IPS-18a (cell line): Measurements from ENCODE around the gene LYPD8.

ENCODE experiments used
- H3K27ac ChIP-seq: one replicate; pipeline ENCODE4 v1.5.1; 2013; ENCODE audit warnings: low read length
- H3K27me3 ChIP-seq: one replicate; pipeline ENCODE4 v1.6.1; 2013; ENCODE audit warnings: mild to moderate bottlenecking, low read length; ENCODE audit not compliant: control insufficient read depth, insufficient read depth
- H3K36me3 ChIP-seq: one replicate; pipeline ENCODE4 v1.6.1; 2013; ENCODE audit warnings: low read depth, low read length; ENCODE audit not compliant: control insufficient read depth
- H3K4me1 ChIP-seq: one replicate; pipeline ENCODE4 v1.6.1; 2013; ENCODE audit warnings: low read depth, low read length; ENCODE audit not compliant: control insufficient read depth
- H3K4me3 ChIP-seq: one replicate; pipeline ENCODE4 v1.5.1; 2013; ENCODE audit warnings: low read length
- H3K9ac ChIP-seq: one replicate; pipeline ENCODE4 v1.6.1; 2013; ENCODE audit warnings: mild to moderate bottlenecking, low read length, moderate library complexity
- H3K9me3 ChIP-seq: one replicate; pipeline ENCODE4 v1.6.1; 2013; ENCODE audit warnings: low read depth, low read length; ENCODE audit not compliant: control insufficient read depth

Gene LYPD8

DNA sequence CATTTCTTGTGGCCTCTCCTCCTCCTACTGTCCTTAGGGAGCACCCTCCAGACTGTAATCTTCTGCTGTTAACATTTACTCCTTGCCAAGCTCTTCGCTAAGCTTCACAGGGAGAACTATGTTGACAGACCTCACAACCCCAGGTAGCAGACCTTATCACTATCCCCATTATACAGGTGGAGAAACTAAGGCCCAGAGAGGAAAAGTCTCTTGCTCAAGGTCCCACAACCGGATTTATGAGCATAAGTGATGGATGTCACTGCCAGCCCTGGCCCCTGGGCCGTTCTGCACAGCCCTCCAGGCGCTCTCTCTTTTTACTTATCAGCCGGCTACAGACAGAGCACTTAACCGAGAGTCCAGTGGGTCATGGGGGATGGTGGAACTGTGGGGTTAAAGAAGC is 18.1 kb downstream of the LYPD8 start:
- Histone ChIP-seq H3K4me1 (no peaks in the 10 kb centered on the region), H3K27me3 (no peaks in the 10 kb centered on the region), H3K4me3 (no peak overlapping the region), H3K9me3 (peaks cover 78% of the 10 kb centered on the region), H3K27ac (no peak overlapping the region), H3K9ac (no peak overlapping the region), H3K36me3 (no peaks in the 10 kb centered on the region)

DNA sequence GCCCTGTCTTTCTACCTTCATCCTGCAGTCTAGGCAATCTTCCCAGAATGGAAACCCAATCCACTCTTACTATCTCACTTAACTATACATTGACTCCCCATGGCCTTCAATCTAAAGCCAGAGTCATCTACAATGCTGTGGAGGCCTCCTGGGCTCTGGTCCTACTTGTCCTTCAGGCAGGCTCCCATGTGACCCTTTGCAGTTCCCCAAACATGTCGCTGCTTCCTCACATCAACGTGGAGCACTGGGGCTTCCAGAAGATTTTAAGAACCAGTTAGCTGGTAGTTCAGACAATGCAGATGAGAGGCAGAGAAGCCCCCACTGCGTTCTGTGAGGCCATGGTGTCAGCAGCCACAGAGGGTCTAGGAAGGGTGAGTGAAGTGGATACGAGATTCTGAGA is 18.6 kb downstream of the LYPD8 start:
- H3K36me3 ChIP-seq = no peaks in the 10 kb centered on the region
- H3K4me1 ChIP-seq = no peaks in the 10 kb centered on the region
- no peak overlapping the region for H3K4me3 ChIP-seq
- H3K9ac ChIP-seq = no peak overlapping the region
- H3K27ac ChIP-seq = no peak overlapping the region
- H3K27me3 ChIP-seq = no peaks in the 10 kb centered on the region
- peaks cover 80% of the 10 kb centered on the region for H3K9me3 ChIP-seq

DNA sequence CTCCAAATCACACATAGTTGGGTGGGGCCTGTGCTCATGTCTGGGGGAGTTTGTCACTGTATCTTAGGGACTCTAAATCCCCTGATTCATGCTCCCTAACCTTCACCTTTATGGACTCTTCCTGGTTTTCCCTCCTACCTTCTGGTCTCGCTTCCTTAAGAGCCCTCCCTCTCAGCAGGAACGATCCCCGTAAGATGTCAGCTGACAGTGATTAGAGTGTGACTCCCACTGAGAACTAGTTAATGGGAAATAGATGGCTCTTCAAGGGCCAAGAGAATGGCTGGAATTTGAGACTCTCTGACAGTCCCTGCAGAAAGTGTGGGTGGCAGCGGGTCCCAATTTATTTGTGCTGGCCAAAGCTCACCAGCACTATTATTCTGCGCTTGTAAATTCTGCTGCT is 22.0 kb downstream of the LYPD8 start:
- no peaks in the 10 kb centered on the region for H3K27me3 ChIP-seq
- no peaks in the 10 kb centered on the region for H3K4me1 ChIP-seq

DNA sequence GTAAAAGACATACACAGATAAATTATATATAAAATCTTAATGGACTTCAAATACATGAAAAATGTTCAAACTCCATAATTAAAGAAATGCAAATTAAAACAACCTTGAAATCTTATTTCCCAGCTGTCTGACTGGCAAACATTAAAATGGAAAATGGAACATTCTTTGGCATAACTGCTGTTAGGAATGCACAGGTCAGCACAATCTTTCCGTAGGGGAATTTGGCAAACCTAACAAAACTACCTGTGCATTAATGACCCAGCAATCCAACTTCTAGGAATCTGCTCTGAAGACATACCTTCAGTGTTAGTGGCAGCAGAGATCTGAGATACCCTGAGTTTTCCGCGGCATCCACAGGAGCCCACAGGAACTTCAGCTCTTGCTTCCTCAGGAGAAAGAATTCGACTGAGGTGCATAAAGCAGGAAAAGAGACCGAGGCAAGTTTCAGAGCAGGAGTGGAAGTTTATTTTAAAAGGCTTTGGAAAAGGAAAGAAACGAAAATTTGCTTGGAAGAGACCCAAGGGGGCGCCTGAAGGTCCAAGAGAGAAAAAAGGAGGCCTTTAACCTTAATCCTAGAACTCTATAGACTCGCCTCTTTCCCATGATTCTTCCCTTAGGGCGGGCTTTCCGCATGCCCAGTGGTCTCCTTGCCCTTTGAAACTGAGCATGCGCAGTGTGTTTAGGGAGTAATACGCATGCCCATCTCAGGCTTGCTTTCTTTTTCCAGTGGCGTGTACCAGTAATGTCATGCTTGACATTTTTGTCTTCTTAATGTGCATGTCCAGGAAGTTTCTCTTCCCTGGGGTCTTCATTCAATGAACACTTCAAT is 24.8 kb downstream of the LYPD8 start:
- no peaks in the 10 kb centered on the region for H3K4me1 ChIP-seq
- H3K27me3 ChIP-seq = no peaks in the 10 kb centered on the region
- no peak overlapping the region for H3K4me3 ChIP-seq
- no peaks in the 10 kb centered on the region for H3K36me3 ChIP-seq
- peaks cover 62% of the 10 kb centered on the region for H3K9me3 ChIP-seq
- no peak overlapping the region for H3K9ac ChIP-seq
- no peak overlapping the region for H3K27ac ChIP-seq

More for the DNA sequence above, 22.0 kb downstream of the LYPD8 start:
- Histone ChIP-seq H3K9me3 (peaks cover 71% of the 10 kb centered on the region), H3K27ac (no peak overlapping the region), H3K9ac (no peak overlapping the region), H3K36me3 (no peaks in the 10 kb centered on the region), H3K4me3 (no peak overlapping the region)

DNA sequence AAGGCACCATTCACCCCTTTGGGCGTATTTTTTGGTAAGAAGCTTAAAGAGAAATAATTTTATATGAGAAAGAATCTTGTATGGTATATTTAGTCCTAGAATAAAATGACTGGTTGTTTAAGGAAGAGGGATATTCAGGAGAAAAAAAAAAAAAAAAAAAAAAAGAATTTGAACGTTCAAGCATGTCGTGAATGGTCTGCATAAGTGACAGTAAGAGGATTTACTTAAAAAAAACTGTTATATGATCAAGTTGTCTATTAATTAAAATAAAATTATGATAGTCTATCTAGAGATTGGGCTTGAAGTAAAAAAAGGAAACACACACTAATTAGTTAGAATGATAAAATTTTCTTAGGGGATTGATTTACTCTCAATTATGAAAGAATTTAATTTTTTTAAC is 41.3 kb downstream of the LYPD8 start:
- Histone ChIP-seq H3K27ac (no peak overlapping the region), H3K9me3 (peaks cover 79% of the 10 kb centered on the region)

DNA sequence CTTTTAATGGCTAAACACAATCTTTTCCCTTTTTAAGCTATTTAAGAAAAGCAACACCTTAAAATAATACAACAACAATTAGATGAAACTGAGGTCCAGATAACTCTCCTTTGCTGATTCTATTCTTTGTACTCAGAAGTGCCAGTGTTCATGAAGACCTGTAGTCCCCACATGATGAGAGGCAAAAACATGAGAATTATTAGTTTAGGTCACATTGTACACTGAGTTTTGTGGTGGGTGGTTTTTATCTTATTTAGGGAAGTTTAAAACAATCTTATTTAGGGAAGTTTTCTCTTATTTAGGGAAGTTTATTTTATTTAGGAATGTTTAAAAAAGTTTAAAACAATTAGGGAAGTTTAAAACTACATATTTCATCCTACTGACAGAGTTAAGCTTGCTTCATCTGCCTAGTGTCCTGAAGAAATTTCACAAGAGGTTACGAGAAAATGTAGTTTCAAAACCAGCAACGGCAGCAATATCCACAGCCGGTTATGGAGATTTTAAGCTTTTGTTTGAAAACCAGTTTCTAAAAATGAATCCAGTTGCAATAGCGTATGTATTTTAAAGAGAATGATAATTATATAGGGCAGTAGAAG is 45.2 kb downstream of the LYPD8 start:
- Histone ChIP-seq H3K4me3 (no peak overlapping the region), H3K27ac (no peak overlapping the region), H3K4me1 (no peaks in the 10 kb centered on the region), H3K36me3 (no peaks in the 10 kb centered on the region), H3K9me3 (peaks cover 67% of the 10 kb centered on the region), H3K27me3 (no peaks in the 10 kb centered on the region), H3K9ac (no peak overlapping the region)

More for the DNA sequence above, 41.3 kb downstream of the LYPD8 start:
- H3K4me3 ChIP-seq = no peak overlapping the region
- no peaks in the 10 kb centered on the region for H3K27me3 ChIP-seq
- no peak overlapping the region for H3K9ac ChIP-seq
- no peaks in the 10 kb centered on the region for H3K36me3 ChIP-seq
- H3K4me1 ChIP-seq = no peaks in the 10 kb centered on the region

DNA sequence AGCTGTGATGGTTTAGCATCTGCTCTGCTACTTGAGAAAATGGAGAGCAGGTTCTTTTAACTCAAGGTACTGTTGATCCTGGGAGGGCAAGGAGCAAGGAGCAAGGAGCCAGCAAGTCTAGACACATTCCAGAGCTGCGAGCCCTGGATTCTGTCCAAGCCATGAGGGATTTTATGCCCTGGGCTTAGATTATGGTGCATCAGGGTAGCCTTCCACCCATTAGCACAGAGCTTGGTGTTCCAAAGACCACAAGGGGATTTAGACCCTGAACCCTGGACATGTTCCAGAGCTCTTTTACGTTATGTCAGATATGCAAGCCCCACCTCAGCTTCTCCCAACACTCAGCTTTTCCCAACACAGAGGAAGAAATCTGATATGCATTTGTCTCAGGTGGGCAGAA is 51.0 kb downstream of the LYPD8 start:
- H3K9ac ChIP-seq = no peak overlapping the region
- no peak overlapping the region for H3K27ac ChIP-seq
- no peak overlapping the region for H3K4me3 ChIP-seq
- H3K9me3 ChIP-seq = peaks cover 71% of the 10 kb centered on the region
- no peaks in the 10 kb centered on the region for H3K27me3 ChIP-seq
- H3K4me1 ChIP-seq = no peaks in the 10 kb centered on the region
- no peaks in the 10 kb centered on the region for H3K36me3 ChIP-seq

DNA sequence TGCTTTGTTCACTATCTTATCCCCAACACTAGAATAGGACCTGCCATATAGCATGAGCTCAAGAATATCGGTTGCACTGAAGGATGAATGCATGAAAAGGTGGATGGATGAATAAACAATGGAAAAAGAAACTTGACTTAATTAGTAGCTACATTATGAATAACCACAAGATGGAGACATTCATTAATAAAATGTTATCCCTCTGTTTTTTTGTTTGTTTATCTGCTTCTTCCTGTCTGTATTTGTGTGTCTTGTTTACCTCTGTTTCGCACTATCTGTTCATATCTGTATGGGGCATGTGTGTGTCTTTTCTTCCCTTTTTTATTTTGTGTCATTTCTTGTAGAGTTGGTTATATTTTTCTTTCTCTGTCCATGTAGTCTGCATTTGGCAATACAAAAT is 51.9 kb downstream of the LYPD8 start:
- Histone ChIP-seq H3K36me3 (no peaks in the 10 kb centered on the region), H3K27me3 (no peaks in the 10 kb centered on the region), H3K9me3 (peaks cover 73% of the 10 kb centered on the region), H3K4me3 (no peak overlapping the region), H3K27ac (no peak overlapping the region), H3K9ac (no peak overlapping the region), H3K4me1 (no peaks in the 10 kb centered on the region)

DNA sequence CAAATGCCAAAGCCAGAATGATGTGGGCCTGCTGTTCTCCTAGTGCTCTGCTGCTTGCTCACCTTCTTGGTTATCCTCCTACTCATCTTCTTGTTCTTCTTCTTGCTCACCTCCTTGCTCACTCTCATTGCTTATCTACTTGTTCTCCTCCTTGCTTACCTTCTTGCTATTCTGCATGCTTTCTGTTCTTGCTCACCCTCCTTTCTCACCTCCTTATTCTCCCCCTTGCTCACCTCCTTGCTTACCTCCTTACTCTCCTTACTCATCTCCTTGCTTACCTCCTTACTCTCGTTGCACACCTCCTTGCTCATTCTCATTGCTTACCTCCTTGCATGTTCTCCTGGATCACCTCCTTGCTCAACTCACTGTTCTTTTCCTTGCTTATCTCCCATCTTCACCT is 52.8 kb downstream of the LYPD8 start, which contains the start of gene OR14I1:
OR14I1 (minus strand) TSS at position 53 of the 400 bp plus-strand sequence.
- H3K36me3 ChIP-seq = no peaks in the 10 kb centered on the region
- H3K9ac ChIP-seq = no peak within 1 kb of the TSS
- H3K27me3 ChIP-seq = no peaks in the 10 kb centered on the region
- peaks cover 81% of the 10 kb centered on the region for H3K9me3 ChIP-seq
- no peaks in the 10 kb centered on the region for H3K4me1 ChIP-seq
- H3K4me3 ChIP-seq = no peak within 1 kb of the TSS
- no peak within 1 kb of the TSS for H3K27ac ChIP-seq

DNA sequence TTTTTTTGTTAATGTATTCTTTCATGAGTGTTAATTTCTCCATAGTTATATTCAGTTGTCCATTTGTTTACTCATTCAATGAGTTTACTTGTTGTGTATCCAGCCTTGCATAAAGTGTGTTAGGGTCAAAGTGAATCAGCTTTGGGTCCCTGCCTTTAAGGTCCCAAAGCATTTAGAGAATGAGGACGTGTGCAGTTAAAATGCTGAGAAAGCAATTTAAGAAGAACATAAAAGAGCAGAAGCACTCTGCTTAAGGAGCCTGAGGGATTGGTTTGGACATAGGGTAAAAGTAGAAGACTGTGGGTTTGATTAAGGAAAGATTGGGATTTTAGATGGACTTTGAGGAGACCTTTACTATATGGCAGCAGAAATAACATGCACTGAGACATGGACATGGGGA is 56.5 kb downstream of the LYPD8 start:
- H3K36me3 ChIP-seq = no peaks in the 10 kb centered on the region
- no peak overlapping the region for H3K9ac ChIP-seq
- no peak overlapping the region for H3K4me3 ChIP-seq
- H3K4me1 ChIP-seq = no peaks in the 10 kb centered on the region
- H3K27me3 ChIP-seq = no peaks in the 10 kb centered on the region
- no peak overlapping the region for H3K27ac ChIP-seq
- H3K9me3 ChIP-seq = peaks cover 72% of the 10 kb centered on the region

DNA sequence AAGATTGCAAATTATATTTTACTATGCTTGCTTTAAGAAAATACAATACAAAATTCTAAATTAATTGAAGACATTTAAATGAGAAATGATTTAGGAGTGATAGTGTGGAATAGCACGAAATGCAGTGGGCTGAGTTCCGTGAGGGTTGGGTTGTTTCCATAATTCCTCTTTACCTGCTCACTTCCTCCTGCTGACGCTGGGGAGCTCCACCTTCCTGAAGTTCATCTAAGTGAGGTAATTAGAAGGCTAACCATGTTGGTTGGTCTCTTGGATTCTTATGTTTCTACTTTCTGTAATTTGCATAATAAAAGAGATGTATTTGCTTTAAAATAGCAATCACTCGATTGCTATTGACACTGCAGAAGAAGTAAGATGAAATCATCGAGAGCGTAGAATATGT is 57.7 kb downstream of the LYPD8 start:
- no peak overlapping the region for H3K4me3 ChIP-seq
- no peak overlapping the region for H3K9ac ChIP-seq
- H3K27ac ChIP-seq = no peak overlapping the region
- H3K9me3 ChIP-seq = peaks cover 68% of the 10 kb centered on the region
- no peaks in the 10 kb centered on the region for H3K36me3 ChIP-seq
- no peaks in the 10 kb centered on the region for H3K4me1 ChIP-seq
- H3K27me3 ChIP-seq = no peaks in the 10 kb centered on the region

DNA sequence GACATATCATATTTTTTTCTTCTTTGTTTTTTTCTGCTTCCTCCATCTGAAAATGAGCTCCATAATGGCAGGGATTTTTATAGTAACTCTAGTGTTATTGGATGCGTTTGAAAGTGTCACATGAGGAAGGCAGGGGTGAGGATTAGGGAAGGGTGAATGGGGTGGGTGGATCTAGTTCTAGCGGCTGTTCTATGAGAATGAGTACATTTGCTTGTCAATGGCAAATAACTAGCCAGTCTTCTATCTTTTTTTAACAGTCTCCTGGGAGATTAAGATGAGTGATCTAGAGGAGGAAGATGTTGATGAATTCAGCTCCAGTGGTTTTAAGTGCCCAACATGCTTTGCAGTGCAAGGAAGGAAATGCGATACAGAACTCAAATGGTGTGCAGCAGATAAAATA is 58.8 kb downstream of the LYPD8 start:
- Histone ChIP-seq H3K27me3 (no peaks in the 10 kb centered on the region), H3K9ac (no peak overlapping the region), H3K4me1 (no peaks in the 10 kb centered on the region), H3K4me3 (no peak overlapping the region), H3K9me3 (peaks cover 71% of the 10 kb centered on the region), H3K27ac (no peak overlapping the region), H3K36me3 (no peaks in the 10 kb centered on the region)
